HG02610 (cell line): ENCODE data around the gene CFAP99.

Experiments used
- ATAC-seq: cut with Tn5 transposase; IDR thresholded peaks from one replicate; pipeline ENCODE4 v1.9.1; 2021; ENCODE audit warnings: mild to moderate bottlenecking, moderate library complexity; ENCODE audit not compliant: unreplicated experiment

Gene CFAP99

GRCh38 chr4:2390146-2390545 lies 28.6 kb upstream of the CFAP99 start:
- no peak for ATAC-seq

- ATAC-seq, result no peak
Observed at GRCh38 chr4:2390784-2391421, 27.9 kb upstream of the CFAP99 start.

GRCh38 chr4:2393353-2394270 lies 25.1 kb upstream of the CFAP99 start:
- no peak for ATAC-seq

- no peak for ATAC-seq
Observed at GRCh38 chr4:2394528-2394927, 24.2 kb upstream of the CFAP99 start.

GRCh38 chr4:2395038-2395437 lies 23.7 kb upstream of the CFAP99 start:
- ATAC-seq, result no peak

DNA sequence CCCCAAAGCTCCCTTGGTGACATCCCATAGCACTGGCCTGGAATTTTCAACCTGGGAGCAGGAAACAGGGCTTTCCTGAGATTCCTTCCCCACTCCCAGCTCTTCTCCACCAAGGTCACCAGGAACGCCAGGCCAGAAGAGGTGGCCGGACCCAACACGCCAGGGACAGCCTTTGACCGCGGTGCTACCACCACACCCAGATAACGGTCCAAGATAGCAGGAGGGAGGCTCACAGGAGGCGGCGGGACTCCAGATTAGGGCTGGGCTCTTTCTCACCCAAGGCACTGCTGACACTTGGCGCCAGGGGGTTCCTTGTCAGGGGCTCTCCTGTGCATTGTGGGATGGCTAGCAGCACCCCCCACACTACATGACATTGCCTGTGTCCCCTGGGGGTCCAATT lies 23.2 kb upstream of the CFAP99 start:
- no peak for ATAC-seq

- no peak for ATAC-seq
Observed at GRCh38 chr4:2396781-2397368, 21.9 kb upstream of the CFAP99 start.

DNA sequence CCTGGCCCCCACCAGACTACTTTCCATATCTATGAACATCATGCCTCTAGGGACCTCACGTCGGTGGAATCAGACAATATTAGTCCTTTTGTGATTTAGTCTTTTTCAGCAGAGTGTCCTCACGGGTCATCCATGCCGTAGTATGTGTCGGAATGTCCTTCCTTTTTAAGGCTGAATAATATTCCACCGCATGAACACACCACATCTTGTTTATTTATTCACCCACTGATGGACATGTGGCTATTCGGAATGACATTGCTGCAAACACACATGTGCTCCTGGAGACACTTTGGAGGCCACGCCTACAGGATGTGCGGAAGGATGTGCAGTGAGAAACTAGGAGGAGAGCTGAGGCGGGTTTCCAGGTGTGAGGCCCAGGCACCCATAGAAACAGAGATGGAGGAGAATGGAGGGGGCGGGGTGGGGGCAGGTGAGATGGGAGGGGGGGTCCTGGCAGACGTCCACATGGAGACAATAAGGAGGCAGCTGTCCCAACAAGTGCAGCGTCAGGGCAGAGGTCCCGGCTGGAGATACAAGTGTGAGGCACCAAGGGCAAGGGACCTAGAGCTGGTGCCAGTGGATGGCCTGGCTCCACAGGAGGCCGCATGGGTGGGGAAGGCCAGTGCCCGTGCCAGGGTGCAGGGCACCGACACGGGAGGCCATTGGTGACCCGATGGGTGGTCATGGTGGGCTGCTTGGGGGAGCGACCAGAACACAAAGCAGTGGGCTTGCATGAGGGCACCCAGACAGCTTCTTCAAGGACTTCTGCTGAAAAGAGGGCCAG lies 21.0 kb upstream of the CFAP99 start:
- no peak for ATAC-seq

- ATAC-seq, result no peak
Observed at GRCh38 chr4:2399216-2399615, 19.5 kb upstream of the CFAP99 start.

GRCh38 chr4:2399631-2400190 lies 19.0 kb upstream of the CFAP99 start:
- ATAC-seq, result no peak

GRCh38 chr4:2400841-2401609 lies 17.7 kb upstream of the CFAP99 start:
- ATAC-seq, result no peak

GRCh38 chr4:2401610-2401983 lies 17.2 kb upstream of the CFAP99 start:
- no peak for ATAC-seq

DNA sequence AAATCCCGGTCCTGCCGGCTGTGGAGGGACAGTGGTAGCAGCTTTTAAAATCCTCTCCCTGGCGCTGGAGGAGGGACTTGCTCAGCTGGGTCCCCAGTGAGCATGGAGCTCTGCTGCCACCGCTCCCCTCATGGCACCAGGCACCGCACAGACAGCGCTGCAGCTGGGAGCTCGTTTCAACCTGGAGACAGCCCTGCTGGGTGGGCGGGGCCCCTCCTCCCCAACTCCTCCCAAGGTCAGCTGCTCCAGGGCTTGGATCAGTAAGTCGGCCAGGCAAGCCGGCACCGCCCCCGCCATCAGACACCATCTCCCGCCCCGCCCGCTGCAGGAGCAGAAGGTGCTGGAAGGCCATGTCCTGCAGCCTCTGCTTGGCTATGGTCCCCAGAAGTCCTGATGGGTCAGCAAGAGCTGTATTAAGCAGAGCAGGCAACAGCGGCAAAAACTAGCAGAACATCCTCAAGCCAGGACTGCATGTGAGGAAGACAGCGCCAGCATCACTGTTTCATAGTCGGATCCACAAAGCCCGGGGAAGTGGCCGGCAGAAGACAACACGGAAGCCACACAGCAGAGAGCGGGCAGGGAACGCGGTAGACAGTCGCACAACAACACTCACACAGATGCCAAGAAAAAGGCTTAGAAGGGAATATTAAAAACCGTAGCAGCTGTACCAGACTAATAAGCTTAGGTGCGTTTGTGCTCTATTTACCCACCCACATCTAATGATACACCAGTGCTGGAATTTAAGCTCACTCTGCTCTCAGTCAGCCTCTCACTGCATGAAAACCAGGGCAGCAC lies 16.5 kb upstream of the CFAP99 start:
- no peak for ATAC-seq

DNA sequence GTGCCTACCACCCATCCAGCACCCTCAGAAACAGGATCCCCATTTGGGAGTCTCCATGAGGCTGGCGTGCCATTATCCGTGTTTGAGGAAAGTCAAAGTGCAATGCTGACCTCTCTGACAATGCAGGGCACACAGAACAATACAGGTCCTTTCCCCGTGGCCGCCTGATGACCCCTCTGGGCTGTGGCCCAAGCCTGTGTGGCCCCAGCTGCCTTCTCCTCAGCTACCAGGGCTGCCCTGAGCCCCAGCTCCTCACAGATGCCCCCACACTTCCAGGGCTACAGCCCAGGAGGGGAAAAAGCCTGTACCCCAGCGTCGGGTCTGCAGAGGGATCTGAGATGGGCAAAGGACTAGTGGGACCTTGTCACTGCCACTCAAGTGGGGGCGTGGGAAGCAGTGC lies 15.8 kb upstream of the CFAP99 start:
- no peak for ATAC-seq

- ATAC-seq, result no peak
Observed at GRCh38 chr4:2406406-2406805, 12.3 kb upstream of the CFAP99 start.

DNA sequence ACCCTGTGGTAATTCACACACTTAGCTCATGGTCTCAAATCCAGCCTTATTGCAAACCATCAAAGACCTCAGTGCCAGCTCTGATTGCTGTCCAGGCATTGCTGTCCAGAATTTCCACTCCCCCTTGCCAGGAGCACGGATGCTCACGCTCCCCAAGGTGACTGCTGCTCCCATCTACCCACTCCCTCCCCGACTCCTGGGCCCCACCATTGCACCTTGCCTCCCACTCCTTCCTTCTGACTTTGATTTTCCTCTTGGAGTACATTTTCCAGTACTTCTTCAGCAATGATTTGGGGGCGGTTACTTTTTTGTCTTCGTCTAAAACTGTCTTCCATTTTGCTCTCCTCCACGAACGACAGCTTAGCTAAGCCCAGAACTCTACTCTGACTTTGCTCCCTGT lies 11.8 kb upstream of the CFAP99 start:
- ATAC-seq, result no peak

- no peak for ATAC-seq
Observed at GRCh38 chr4:2407991-2408342, 10.8 kb upstream of the CFAP99 start.

DNA sequence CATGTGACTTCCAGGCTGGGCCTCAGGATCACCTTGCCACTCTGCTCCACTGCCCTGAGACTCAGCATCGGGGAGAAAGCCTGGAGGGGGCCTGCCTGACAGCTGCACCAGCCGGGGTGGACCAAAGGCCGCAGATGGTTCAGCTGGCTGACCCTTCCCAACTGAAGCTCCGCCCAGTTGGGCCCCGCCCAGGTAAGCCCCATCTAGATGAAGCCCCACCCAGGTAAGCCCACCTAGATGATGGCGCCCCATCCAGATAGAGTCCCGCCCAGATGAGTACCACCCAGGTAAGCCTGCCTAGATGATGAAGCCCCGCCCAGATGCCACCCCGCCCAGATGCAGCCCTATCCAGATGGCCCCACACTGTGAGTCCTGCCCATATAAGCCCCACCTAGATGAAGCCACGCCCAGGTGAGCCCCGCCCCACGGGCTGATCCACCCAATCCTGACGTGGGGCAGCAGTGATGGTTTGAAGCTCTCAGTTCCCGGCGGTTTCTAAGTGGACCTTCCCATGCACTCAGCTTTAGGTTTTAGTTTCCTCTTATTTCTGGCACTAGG lies 10.3 kb upstream of the CFAP99 start:
- no peak for ATAC-seq

DNA sequence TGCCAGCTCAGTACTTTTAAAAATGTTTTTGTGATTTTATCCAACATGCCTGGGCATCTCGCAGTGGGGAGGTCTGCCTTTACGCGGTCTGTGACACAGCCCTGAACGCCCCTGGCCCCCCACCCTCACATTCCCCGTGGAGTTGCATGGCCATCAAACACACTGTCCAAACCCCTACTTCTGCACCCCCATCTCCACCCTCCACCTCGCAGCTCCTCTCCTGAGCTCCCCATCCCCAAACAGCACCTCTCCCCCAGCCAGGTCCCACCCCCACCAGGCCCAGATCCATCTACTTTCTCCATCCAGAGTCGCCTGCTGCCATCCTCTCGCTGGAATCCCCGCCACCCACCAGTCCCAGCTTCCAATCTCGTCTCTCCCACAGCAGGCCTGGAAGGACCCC lies 9.8 kb upstream of the CFAP99 start:
- ATAC-seq, result no peak
